ENCODE data around the gene ZNF860.
A peak's percentile ranks its signal among the peaks of the same experiment; 100 is the strongest.
"Not testable (repeated sequence)": the region's sequence is repeated elsewhere in the genome, so short reads cannot be mapped to it uniquely, and the experiment has no call there.

ZNF860 gene

DNA sequence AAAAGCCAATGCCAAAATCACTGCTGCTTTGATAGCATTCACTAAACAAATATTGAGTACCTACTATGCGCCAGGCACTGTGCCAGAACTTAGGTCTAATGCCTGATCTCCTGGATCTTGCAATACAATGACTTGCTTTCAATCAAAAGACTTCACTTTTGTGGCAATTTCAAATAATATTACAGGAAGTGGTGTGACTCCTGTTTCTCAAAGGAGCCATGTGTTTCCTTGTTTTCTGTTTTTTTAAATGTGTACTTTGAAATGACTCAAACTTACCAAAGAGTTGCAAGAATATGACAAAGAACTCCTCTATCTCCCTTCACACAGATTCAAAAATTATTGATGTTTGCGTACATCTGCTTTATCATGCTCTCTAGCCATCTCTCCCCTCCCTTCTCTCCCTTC is 18.7 kb upstream of the ZNF860 start:
- DNase-seq = no peak

DNA sequence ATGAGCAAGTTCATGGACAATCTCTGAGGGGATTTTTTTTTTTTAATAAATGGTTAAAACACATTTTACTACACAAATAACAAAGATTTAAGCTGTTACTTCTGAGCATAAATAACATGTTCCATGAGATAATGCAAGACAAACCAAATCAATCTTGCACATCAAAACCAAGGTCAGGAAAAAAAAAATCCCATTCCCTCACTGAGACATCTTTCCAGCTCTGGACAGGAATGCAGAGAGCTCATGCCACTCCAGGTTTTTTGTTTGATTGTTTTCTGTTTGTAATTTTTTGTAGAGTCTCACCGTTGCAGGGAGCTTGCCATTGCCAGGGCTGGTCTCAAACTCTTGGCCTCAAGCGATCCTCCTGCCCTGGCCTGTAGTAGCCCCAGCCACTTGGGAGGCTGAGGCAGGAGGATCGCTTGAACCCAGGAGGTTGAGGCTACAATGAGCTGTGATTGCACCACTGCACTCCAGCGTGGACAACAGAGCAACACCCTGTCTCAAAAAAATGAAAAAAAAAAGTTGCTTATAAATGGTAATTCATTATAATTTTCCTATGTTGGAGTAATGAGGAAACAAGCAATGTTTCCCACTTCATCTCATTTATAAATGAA is 14.5 kb upstream of the ZNF860 start:
- no peak for DNase-seq

GRCh38 chr3:31967592-31967991 is 14.0 kb upstream of the ZNF860 start:
- no peak for DNase-seq

DNA sequence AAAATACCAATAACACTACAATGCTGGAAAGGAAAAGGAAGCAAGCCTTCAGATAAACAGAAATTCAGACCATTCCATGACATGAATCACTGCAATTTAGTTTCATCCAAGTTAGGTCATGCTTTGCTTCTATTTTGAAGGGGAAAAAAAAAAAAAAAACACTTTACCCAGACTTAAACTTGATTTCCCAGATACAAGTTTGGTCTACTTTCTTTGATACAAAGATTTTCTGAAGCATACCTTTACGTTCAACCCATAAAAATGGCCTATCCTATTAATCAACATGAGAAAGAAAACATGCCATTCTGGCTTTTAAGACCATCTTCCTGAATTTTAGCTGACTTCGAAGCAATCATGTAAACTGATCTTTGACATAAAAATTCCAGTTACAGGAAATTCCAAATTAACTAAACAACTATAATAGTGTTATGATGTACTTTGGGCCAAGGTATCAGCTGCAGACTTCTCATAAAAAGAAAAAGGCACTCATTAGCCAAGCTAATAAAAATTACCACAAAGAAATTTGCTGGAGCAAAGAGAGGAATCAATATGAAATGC is 13.1 kb upstream of the ZNF860 start:
- DNase-seq = no peak

DNA sequence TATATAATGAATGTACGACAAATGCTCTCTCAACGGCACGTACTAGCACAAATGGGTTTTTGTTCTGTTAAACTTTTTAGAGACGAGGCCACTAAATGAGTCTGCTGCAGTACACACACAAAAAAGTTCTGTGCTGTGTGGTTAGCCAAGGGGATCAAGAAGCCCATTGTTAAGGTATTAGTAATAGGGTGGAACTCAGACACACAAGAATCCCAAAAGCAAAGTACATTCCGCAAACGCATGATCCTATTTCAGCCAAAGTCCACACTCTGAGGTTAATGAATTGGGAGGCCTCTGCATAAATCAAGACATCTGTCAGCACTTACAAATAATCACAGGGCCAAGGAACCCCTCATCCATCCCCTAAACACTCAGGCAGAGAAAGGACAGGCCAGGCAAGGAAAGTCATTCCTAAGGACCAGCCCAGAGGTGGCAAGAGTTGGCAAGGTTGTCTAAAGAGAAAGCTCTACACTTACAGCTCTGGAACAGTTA is 12.6 kb upstream of the ZNF860 start:
- no peak for DNase-seq

GRCh38 chr3:31971607-31972006 is 9.9 kb upstream of the ZNF860 start:
- no peak for DNase-seq

GRCh38 chr3:31973081-31973480 is 8.5 kb upstream of the ZNF860 start:
- no peak for DNase-seq

- DNase-seq = no peak
These were observed 7.7 kb upstream of the ZNF860 start for GRCh38 chr3:31973837-31974236.

DNA sequence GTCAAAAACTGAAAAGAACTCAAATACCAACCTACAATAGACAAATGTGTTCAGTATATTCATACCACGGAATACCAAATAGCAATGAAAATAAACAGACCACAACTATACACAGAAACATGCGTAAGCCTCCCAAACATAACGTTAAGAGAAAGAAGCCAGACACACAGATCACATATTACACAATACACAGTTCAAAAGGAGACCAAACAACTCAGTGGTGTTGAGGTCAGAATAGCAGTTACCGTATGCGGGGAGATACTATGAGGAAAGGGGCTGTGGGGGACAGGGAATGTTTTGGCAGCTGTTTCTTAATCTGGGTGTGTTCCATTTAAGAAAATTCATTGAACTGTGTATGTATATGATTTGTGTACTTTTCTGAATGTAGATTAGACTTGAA is 7.1 kb upstream of the ZNF860 start:
- DNase-seq = no peak

DNA sequence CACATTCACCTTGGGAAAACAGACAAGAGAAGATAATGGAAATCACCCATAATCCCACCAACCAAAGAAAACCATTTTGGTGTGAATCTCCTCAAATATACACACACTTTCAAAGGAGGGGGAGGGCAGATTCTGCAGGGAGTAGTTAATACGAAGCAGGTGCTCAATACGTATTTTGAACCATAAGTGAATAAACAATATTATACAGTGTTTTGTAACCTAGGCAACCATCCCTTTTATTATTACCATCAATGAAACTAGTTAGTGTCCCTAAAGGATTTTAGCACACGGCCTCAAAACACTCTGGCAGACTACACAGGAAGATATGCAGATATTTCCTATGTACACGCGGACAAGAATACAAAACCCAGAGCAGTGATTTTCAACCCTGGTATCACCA is 6.6 kb upstream of the ZNF860 start:
- no peak for DNase-seq

DNA sequence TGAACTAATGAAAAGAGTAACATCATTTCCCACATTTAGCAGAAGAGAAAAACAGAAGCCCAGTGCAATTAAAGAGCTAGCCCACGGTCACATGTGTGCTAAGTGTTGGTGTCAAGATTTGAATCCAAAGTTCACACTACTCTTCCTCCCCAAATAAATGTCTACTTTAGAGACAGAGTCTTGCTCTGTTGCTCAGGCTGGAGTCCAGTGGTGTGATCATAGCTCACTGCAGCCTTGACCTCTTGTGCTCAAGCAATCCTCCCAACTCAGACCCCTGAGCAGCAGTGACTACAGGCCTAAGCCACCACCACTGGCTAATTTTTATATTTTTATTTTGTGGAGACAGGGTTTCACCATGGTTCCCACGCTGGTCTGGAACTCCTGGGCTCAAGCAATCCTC is 5.2 kb upstream of the ZNF860 start:
- DNase-seq = no peak

DNA sequence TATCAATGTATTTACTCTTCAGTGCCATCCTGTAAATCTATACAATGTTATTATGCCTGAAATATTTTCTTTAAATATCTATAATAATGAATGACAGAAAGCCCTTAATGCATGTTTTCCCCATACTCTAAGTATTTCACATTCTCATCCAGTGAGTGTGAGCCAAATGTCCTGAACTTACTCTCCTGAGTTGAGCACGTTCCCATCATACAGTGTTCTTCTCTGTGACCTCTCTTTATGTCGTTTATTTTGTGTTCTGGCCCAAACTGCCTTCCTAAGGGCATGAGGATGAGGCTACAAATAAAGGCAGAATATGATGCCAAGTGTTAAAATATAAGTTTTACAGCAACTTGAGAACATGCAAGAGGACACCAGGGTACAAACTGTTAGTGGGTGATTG is 3.8 kb upstream of the ZNF860 start:
- DNase-seq = no peak

- DNase-seq = peak; percentile 46
These were observed 3.0 kb upstream of the ZNF860 start for GRCh38 chr3:31978553-31978952.

DNA sequence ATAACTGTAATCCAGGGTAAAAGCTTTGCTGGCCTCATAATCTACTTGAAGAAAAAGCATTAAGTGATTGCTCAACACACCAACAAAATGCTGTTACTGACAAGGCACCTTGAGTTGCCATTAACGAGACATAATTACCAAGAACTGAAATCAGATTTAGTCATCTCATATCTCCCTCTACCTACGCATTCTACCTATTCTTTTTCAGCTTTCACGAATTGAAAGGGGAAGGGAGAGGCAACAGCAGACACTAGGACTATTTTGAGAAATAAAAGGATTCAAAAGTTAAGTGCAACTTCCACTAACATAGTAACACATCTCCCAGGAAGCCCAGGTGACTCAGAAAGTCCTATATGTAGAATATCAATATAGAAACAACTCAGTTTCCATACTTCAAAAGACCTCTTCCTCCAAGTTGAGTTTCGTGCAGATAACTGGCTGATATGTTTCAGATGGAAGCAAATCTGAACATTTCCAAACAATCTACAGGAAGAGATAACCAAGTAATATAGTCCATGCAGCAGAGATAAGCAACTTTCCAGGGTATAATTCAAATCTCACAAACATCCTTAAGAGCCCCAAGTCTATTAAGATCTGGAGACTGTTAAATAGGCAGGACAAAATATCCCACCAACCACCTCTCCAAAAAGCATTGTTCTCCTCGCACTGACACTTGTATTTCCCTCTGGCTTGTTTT is 2.4 kb upstream of the ZNF860 start:
- no peak for DNase-seq

DNA sequence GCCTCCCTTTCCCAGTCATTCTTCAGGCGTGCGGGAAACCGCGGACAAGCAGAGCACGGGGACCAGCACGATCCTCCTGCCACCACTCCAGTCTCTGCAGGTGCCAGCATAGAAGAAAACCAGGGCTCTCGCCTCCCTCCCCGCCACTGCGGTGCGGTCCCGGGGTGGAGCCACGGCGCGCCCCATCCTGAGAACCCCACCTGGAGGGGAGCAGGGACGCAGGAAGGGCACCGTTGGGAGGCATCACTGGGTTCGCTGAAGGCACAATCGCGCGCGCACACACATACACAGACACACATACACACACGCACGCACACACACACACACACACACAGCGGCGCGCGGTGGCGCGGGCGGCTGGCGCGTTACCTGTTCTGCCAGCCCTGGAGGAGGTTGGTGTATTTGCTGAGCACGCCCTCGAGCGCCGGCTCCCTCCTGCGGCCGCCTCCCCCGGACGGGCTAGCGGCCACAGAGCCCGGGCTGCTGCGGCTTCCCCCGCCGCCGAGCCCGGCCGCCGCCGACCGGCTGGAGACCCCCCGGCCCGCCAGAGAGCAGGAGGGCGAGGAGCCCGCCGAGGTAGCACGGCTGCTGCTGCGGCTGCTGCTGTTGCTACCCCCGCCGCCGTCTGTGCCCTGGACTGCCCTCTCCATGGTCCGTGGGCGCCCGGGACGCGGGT is 882 bp upstream of the ZNF860 start:
- peak; percentile 77 for DNase-seq

- DNase-seq = no peak
These were observed 2.8 kb downstream of the ZNF860 start for GRCh38 chr3:31984321-31984720.

- DNase-seq = no peak
These were observed 4.3 kb downstream of the ZNF860 start for GRCh38 chr3:31985831-31986230.

DNA sequence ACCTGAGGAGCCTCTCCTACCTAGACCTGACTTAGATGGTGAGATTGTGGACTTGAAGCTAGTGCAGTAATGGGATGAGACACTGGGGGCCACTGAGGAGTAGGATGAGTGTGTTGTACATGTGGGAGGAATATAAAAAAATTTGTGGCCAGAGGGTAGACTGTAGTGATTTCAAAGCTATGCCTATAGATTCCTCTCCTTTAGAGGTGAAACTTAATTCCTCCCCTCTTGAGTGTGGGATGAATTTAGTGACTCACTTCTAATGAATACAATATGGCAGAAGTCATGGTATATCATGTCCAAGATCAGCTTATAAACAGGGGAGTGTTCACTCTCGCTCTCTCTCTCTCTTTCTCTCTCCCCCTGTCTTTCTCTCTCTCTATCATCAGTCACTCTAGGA is 6.7 kb downstream of the ZNF860 start:
- no peak for DNase-seq

DNA sequence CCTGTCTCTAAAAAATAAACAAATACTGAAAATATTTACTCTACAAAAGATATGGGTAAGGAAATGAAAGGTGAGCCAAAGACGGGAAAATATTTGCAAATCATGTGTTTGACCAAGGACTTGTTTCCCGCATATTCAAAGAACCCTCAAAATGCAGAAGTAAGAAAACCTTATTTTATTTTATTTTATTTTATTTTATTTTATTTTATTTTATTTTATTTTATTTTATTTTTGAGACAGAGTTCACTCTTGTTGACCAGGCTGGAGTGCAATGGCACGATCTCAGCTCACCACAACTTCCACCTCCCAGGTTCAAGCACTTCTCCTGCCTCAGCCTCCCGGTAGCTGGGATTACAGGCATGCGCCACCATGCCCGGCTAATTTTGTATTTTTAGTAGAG is 11.4 kb downstream of the ZNF860 start:
- DNase-seq = not testable (repeated sequence)

- DNase-seq = no peak
These were observed 12.3 kb downstream of the ZNF860 start for GRCh38 chr3:31993843-31994242.

DNA sequence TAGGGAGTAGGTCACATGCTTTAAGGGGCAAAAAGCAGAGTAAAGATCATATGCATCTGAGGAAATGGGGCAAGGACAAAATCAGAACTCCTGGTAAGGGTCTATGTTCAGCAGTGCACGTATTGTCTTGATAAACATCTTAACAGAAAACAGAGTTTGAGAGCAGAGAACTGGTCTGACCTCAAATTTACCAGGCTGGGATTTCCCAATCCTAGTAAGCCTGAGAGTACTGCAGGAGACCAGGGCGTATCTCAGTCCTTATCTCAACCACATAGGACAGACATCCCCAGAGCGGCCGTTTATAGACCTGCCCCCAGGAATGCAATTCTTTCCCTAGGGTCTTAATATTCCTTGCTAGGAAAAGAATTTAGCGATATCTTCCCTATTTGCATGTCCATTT is 13.5 kb downstream of the ZNF860 start:
- not testable (repeated sequence) for DNase-seq

DNA sequence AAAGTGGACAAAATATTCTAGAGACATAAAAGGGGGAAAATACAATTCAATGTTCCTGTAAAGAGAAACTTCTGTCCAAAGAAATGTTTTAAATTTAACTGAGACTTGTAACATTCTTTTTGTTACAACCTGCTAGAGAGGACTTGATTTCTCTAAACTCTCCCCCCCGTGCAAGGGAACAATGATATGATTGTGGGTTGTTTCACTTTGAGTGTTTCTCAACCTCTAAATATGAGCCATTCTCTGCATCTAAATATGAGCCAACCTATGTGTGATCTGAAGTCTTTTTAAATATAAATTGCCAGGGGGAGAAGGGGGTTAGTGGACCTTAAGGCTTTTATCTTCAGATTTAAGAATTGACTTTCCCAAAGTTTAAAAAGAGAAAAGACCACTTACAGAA is 14.6 kb downstream of the ZNF860 start:
- no peak for DNase-seq

DNA sequence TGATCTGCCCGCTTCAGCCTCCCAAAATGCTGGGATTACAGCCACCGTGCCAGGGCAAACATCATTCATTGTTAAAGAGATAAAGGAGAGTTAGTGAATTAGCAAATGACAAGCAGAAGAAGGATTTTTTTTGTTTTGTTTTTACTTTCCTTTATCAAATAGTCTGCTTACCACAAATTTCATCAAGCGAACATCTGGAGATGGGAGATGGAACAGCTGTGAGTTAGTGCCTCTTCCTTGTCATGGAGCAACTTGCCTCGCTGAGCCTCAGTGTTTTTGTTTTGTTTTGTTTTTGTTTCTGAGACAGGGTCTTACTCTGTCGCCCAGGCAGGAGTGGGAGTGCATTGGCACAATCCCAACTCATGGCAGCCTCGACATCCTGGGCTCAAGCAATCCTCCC is 15.9 kb downstream of the ZNF860 start:
- no peak for DNase-seq

GRCh38 chr3:31999907-32000439 is 18.4 kb downstream of the ZNF860 start:
- no peak for DNase-seq

All from NCI-H2029 treated with DMSO at 0.1 percent for 48 hours (cell line).